CD4-positive, alpha-beta T cell treated with Interleukin-12 subunit alpha and Interleukin-12 subunit beta, for 1 hour (primary cell): Measurements from ENCODE around the gene PAX7.
"Not testable (repeated sequence)": the region's sequence is repeated elsewhere in the genome, so short reads cannot be mapped to it uniquely, and the experiment has no call there.

Experiments used
- DNase-seq: peaks from one replicate; pipeline ENCODE4 v3.0.0-alpha.2; 2020

The PAX7 gene

GRCh38 chr1:18666317-18666920 lies 35.8 kb downstream of the PAX7 start:
- DNase-seq: no peak

GRCh38 chr1:18667333-18667732 lies 36.7 kb downstream of the PAX7 start:
- no peak for DNase-seq

- DNase-seq: no peak
These were observed 37.4 kb downstream of the PAX7 start for GRCh38 chr1:18668046-18668445.

- no peak for DNase-seq
These were observed 38.2 kb downstream of the PAX7 start for GRCh38 chr1:18668750-18669404.

- no peak for DNase-seq
These were observed 39.6 kb downstream of the PAX7 start for GRCh38 chr1:18670121-18670867.

GRCh38 chr1:18670868-18671225 lies 40.2 kb downstream of the PAX7 start:
- no peak for DNase-seq

GRCh38 chr1:18673976-18674375 lies 43.3 kb downstream of the PAX7 start:
- DNase-seq: no peak

- DNase-seq: no peak
These were observed 45.7 kb downstream of the PAX7 start for GRCh38 chr1:18676332-18676781.

GRCh38 chr1:18681423-18681835 lies 50.8 kb downstream of the PAX7 start:
- DNase-seq: peak; percentile 24

GRCh38 chr1:18682375-18682774 lies 51.7 kb downstream of the PAX7 start:
- DNase-seq: no peak

- no peak for DNase-seq
These were observed 53.7 kb downstream of the PAX7 start for GRCh38 chr1:18684303-18684702.

- DNase-seq: no peak
These were observed 55.9 kb downstream of the PAX7 start for GRCh38 chr1:18686540-18686939.

GRCh38 chr1:18687273-18687672 lies 56.6 kb downstream of the PAX7 start:
- no peak for DNase-seq

GRCh38 chr1:18691648-18692047 lies 61.0 kb downstream of the PAX7 start:
- no peak for DNase-seq

GRCh38 chr1:18693256-18694098 lies 62.8 kb downstream of the PAX7 start:
- no peak for DNase-seq

GRCh38 chr1:18694289-18694688 lies 63.6 kb downstream of the PAX7 start:
- not testable (repeated sequence) for DNase-seq

- no peak for DNase-seq
These were observed 66.9 kb downstream of the PAX7 start for GRCh38 chr1:18697541-18697940.

- no peak for DNase-seq
These were observed 69.9 kb downstream of the PAX7 start for GRCh38 chr1:18700530-18700929.

- no peak for DNase-seq
These were observed 70.5 kb downstream of the PAX7 start for GRCh38 chr1:18701183-18701582.

- DNase-seq: no peak
These were observed 72.5 kb downstream of the PAX7 start for GRCh38 chr1:18703041-18703621.

- DNase-seq: no peak
These were observed 75.2 kb downstream of the PAX7 start for GRCh38 chr1:18705811-18706210.

GRCh38 chr1:18707696-18708257 lies 77.1 kb downstream of the PAX7 start:
- DNase-seq: no peak

GRCh38 chr1:18710002-18710401 lies 79.4 kb downstream of the PAX7 start:
- no peak for DNase-seq
